Stomach (tissue), 4 donors: ENCODE results near the gene AKT1S1.

Source experiments
- CTCF ChIP-seq, 7 experiments: fragments of 450-650 bp in 4 of 7; fragments of 200-600 bp in 3 of 7; sonication (generic) in 3 of 7; IDR thresholded peaks; one replicate each; pipeline ENCODE4 v1.5.1; 2016 to 2019; ENCODE audit warnings: antibody characterized with exemption in 7 of 7, control low read depth in 2 of 7, mild to moderate bottlenecking in 1 of 7
- EP300 ChIP-seq: sonication (generic); formaldehyde crosslinking; IDR thresholded peaks from one replicate; pipeline ENCODE4 v1.6.1; 2017; ENCODE audit warnings: antibody characterized with exemption
- POLR2A ChIP-seq, 4 donors: fragments of 450-650 bp; IDR thresholded peaks; one replicate each; pipeline ENCODE4 v1.6.1; 2016; ENCODE audit warnings: antibody characterized with exemption in 4 of 4, control low read depth in 2 of 4, mild to moderate bottlenecking in 1 of 4, moderate library complexity in 1 of 4
- POLR2AphosphoS5 ChIP-seq, 3 donors: sonication (generic); formaldehyde crosslinking; IDR thresholded peaks; one replicate each; pipeline ENCODE4 v1.6.1; 2016; ENCODE audit warnings: antibody characterized with exemption in 3 of 3

- TF ChIP-seq CTCF (IDR thresholded peaks at IDR 0.05) = no peak
- TF ChIP-seq POLR2AphosphoS5 (IDR thresholded peaks at IDR 0.05) = no peak
- TF ChIP-seq POLR2A (IDR thresholded peaks at IDR 0.05) = no peak
- TF ChIP-seq EP300 = no peak
Measured at GRCh38 chr19:49854378-49855263, 22.5 kb downstream of the AKT1S1 start.
